NCI-H1048 (cell line): Measurements from ENCODE around the gene NDUFA13.

Source experiments
- DNase-seq: peaks from one replicate; lab custom pipeline; 2025; lab: John Stamatoyannopoulos, UW

NDUFA13 gene

GRCh38 chr19:19510432-19510831, 5.6 kb upstream of the NDUFA13 start:
- DNase-seq = no peak

GRCh38 chr19:19513682-19514081, 2.3 kb upstream of the NDUFA13 start:
- no peak for DNase-seq

- DNase-seq = no peak
Observed at GRCh38 chr19:19514215-19514657, 1.8 kb upstream of the NDUFA13 start.

GRCh38 chr19:19514881-19515641, 964 bp upstream of the NDUFA13 start, which contains the start of gene TSSK6:
TSS of gene TSSK6 (minus strand) at chr19:19515548. CDS start at chr19:19515427, 121 bp downstream.
- DNase-seq = no peak

- no peak for DNase-seq
Observed at GRCh38 chr19:19517235-19517619, 1.2 kb downstream of the NDUFA13 start.

- no peak for DNase-seq
Observed at GRCh38 chr19:19520989-19521388, 5.0 kb downstream of the NDUFA13 start.

- DNase-seq = no peak
Observed at GRCh38 chr19:19523177-19523576, 7.2 kb downstream of the NDUFA13 start.

GRCh38 chr19:19524053-19524452, 8.0 kb downstream of the NDUFA13 start:
- no peak for DNase-seq

- no peak for DNase-seq
Observed at GRCh38 chr19:19525611-19526380, 9.8 kb downstream of the NDUFA13 start.

GRCh38 chr19:19526581-19527370, 10.8 kb downstream of the NDUFA13 start:
- DNase-seq = no peak

GRCh38 chr19:19527371-19527656, 11.3 kb downstream of the NDUFA13 start:
- DNase-seq = no peak

GRCh38 chr19:19527674-19528625, 11.9 kb downstream of the NDUFA13 start:
- no peak for DNase-seq

- DNase-seq = no peak
Observed at GRCh38 chr19:19528721-19529490, 12.9 kb downstream of the NDUFA13 start, which contains the start of gene YJEFN3. TSS of gene YJEFN3 (plus strand) at chr19:19528911. CDS start at chr19:19528933, 22 bp downstream.

- no peak for DNase-seq
Observed at GRCh38 chr19:19529783-19530422, 13.9 kb downstream of the NDUFA13 start.

GRCh38 chr19:19530423-19530804, 14.4 kb downstream of the NDUFA13 start:
- no peak for DNase-seq

GRCh38 chr19:19530889-19531288, 14.9 kb downstream of the NDUFA13 start:
- DNase-seq = no peak

- peak; percentile 47 for DNase-seq
Observed at GRCh38 chr19:19531951-19532805, 16.2 kb downstream of the NDUFA13 start.

GRCh38 chr19:19532806-19533701, 17.0 kb downstream of the NDUFA13 start:
- no peak for DNase-seq
